NT2/D1 (cell line): Measurements from ENCODE around the gene CARMIL1.

ENCODE experiments used
- SUZ12 ChIP-seq: IDR thresholded peaks from 2 replicates; pipeline ENCODE4 v1.6.1; 2011; ENCODE audit not compliant: insufficient read length, insufficient read depth; ENCODE audit errors: extremely low read depth
- YY1 ChIP-seq: IDR thresholded peaks from 2 replicates; pipeline ENCODE4 v1.6.1; 2011; ENCODE audit not compliant: insufficient read length, insufficient read depth
- ZNF274 ChIP-seq: IDR thresholded peaks from 2 replicates; pipeline ENCODE4 v1.6.1; 2011; ENCODE audit warnings: mild to moderate bottlenecking, low read depth, low read length

DNA sequence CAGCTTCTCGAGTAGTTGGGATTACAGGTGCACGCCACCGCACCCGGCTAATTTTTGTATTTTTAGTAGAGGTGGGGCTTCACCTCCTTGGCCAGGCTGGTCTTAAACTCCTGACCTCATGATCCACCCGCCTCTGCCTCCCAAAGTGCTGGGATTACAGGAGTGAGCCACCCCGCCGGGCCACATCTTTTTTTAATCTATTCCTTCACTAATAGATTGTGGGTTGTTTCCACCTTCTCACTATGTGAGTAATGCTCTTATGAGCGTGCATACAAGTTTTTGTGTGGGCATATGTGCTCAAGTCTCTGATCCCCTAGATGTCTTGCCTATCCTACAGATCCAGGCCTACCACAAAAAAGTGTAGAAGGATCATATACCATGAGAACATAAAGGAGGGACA lies 30.7 kb downstream of the CARMIL1 start:
- no peak for TF ChIP-seq ZNF274
- TF ChIP-seq YY1 = no peak
- TF ChIP-seq SUZ12 = no peak
